ENCODE data around the gene SLC23A1. TPM values are rescaled to one million over a fixed set of nuclear protein-coding genes. Genes with fewer than 3 reads are reported as not detected.

SLC23A1 gene
- total and polyA plus RNA-seq, 2 of the 13 experiments (the other 11 are each of a cell fraction or from before 2014, with no cell fraction given), result 6.0 to 6.6 TPM

DNA sequence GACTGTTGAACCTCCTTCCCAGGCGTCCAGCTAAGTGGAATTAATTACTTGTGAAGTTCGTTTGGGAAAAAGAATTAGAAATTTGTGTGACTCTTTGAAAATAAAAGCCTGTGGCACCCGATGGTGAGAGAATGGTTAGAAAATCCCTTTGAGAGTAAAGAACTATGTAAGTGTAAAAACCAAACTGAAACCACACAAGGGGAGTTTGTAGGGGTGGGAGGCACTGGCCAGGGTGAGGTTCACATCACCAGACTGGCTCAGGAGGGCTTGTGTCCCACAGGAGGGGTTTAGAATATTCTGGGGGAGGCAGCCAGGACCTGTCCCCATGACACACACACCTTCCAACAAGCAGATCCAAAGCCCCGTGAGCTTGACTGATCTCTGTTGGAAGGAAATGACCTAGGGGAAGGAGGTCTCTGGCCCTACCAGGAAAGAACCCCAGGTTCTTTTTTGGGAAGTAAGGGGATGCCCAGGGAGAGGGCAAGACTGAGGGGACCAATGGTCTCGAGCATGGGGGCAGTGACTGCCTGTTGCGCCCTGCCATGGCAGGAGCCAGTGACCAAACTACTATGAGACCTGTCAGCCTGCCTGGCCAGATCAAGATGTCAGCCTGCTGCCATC is 16.5 kb upstream of the SLC23A1 start:
- H2AFZ ChIP-seq (ENCODE audit: low read length), result no peak overlapping the region
- no peak for ATAC-seq
- peaks cover 2% of the 10 kb centered on the region for H3K79me2 ChIP-seq (ENCODE audit: insufficient read depth, low read length)
- H3K27ac ChIP-seq (ENCODE audit: extremely low read length, insufficient read depth, low read length), result no peak overlapping the region
- FAIRE-seq, result no peak
- TF ChIP-seq AHDC1 (CRISPR knock-in tag; IDR thresholded peaks at IDR 0.05; ENCODE audit: borderline replicate concordance) (no peak), ZNF660 (CRISPR knock-in tag; IDR thresholded peaks at IDR 0.05; ENCODE audit: borderline replicate concordance, low read depth) (no peak), TMF1 (CRISPR knock-in tag; IDR thresholded peaks at IDR 0.05; ENCODE audit: low read depth) (no peak), SP2 (CRISPR knock-in tag; IDR thresholded peaks at IDR 0.05) (no peak), ZNF317 (CRISPR knock-in tag; IDR thresholded peaks at IDR 0.05) (no peak)
- TF ChIP-seq, protein P1, sequence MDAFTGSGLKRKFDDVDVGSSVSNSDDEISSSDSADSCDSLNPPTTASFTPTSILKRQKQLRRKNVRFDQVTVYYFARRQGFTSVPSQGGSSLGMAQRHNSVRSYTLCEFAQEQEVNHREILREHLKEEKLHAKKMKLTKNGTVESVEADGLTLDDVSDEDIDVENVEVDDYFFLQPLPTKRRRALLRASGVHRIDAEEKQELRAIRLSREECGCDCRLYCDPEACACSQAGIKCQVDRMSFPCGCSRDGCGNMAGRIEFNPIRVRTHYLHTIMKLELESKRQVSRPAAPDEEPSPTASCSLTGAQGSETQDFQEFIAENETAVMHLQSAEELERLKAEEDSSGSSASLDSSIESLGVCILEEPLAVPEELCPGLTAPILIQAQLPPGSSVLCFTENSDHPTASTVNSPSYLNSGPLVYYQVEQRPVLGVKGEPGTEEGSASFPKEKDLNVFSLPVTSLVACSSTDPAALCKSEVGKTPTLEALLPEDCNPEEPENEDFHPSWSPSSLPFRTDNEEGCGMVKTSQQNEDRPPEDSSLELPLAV (CRISPR knock-in tag; conservative IDR thresholded peaks at IDR 0.05; ENCODE audit: low read depth), result no peak
- ChIA-PET CTCF (ENCODE audit: low intra/inter-chr PET ratio, low total read pairs) (no interaction called here), POLR2A (no interaction called here)
- WGBS (ENCODE audit: low lambda C conversion rate), result 88% methylated on average over 6 of the region's 6 CpGs
- no peak for DNase-seq (ENCODE audit: low spot score)
- no peaks in the 10 kb centered on the region for H3K9me3 ChIP-seq (ENCODE audit: low read length)
- BruUV-seq (replicated peaks), result no TSS peak
- H3K36me3 ChIP-seq (replicated peaks in 1 of 2; ENCODE audit: control insufficient read depth in 1 of 2, insufficient read depth in 2 of 2, low read length in 2 of 2), result no peaks in the 10 kb centered on the region; a peak in 2 of 5 replicates
- intact Hi-C loops (cut with micrococcal nuclease; ENCODE audit: unreplicated experiment) (no loop called here), in situ Hi-C loops (cut with HindIII; ENCODE audit: extremely low pct_ligation_motif_present, low pct_unique_long_range_greater_than_20kb) (no loop called here)
- peaks cover 19% of the 10 kb centered on the region for H3K4me1 ChIP-seq (ENCODE audit: insufficient read depth, low read length)
- H3K4me3 ChIP-seq (replicated peaks in 1 of 3; ENCODE audit: insufficient read depth in 1 of 3, low read depth in 2 of 3, low read length in 3 of 3), result no peak overlapping the region
- H3K9ac ChIP-seq (ENCODE audit: insufficient read depth, low read depth, low read length), result no peak overlapping the region
- H4K20me1 ChIP-seq (ENCODE audit: insufficient read depth, low read length), result no peaks in the 10 kb centered on the region; the same call in 1 of the 2 replicates
- H3K4me2 ChIP-seq (ENCODE audit: low read depth, low read length), result no peak overlapping the region
- H3K27me3 ChIP-seq (ENCODE audit: control insufficient read depth in 1 of 2, insufficient read depth in 2 of 2, low read length in 2 of 2), result no peaks in the 10 kb centered on the region

Data from HepG2 (cell line).